ENCODE data around the gene PCSK4.

DNA sequence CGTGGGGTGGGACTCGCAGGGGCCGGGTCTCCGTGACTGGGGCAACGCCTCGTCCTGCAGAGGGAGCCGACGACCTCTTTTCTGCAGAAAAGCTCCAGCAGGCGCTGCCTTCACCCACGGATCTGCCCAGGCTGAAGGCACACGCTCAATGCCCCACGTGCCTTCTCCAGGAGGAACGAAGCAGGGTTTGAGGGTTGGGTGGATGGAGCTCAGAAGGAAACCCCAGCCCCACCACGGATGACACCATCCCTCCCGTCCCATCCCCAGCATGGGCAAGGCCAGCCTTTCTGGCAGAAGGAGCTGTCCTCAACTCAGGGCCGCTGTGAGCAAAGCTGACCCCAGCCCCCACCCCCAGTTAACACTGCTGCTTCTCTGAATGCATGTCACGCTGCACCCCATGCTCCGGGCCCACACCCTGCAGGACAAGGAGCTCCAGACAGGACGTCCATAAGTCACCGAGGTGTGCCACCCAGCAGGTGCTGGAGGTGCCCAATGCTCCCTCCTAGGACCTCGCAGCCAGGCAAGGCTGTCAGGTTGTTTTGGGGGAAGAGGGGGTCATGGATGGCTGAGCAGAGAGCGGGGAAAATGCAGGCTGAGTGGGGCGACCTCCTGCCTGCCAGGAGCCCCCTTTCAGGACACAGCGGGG lies 18.5 kb downstream of the PCSK4 start:
- TF ChIP-seq, protein P1, sequence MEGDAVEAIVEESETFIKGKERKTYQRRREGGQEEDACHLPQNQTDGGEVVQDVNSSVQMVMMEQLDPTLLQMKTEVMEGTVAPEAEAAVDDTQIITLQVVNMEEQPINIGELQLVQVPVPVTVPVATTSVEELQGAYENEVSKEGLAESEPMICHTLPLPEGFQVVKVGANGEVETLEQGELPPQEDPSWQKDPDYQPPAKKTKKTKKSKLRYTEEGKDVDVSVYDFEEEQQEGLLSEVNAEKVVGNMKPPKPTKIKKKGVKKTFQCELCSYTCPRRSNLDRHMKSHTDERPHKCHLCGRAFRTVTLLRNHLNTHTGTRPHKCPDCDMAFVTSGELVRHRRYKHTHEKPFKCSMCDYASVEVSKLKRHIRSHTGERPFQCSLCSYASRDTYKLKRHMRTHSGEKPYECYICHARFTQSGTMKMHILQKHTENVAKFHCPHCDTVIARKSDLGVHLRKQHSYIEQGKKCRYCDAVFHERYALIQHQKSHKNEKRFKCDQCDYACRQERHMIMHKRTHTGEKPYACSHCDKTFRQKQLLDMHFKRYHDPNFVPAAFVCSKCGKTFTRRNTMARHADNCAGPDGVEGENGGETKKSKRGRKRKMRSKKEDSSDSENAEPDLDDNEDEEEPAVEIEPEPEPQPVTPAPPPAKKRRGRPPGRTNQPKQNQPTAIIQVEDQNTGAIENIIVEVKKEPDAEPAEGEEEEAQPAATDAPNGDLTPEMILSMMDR (IDR thresholded peaks at IDR 0.05 in 2 of 3, conservative IDR thresholded peaks at IDR 0.05 in 1 of 3; ENCODE audit: borderline replicate concordance in 1 of 3, insufficient read depth in 1 of 3, low read depth in 2 of 3, low read length in 2 of 3) = peak in 2 of 3 experiments; percentile 24 to 37; a peak in 3 of 6 replicates
- TF ChIP-seq POLR2AphosphoS5 (IDR thresholded peaks at IDR 0.05; ENCODE audit: low read depth, low read length) (no peak), POLR2A (IDR thresholded peaks at IDR 0.05; ENCODE audit: borderline replicate concordance, extremely low read depth, insufficient read depth, insufficient read length) (no peak)
